Liver (tissue), 3 donors: ENCODE data around the gene GALNTL6.

ENCODE experiments used
- EGR1 ChIP-seq, 2 donors: IDR thresholded peaks; 2 replicates each; pipeline ENCODE4 v1.6.1; 2016 to 2018; ENCODE audit warnings: antibody characterized with exemption in 2 of 2, low read depth in 2 of 2
- GABPA ChIP-seq, 2 donors: IDR thresholded peaks in 1 of 2; conservative IDR thresholded peaks in 1 of 2; 2 replicates each; pipeline ENCODE4 v1.6.1; 2016; ENCODE audit warnings: antibody characterized with exemption in 2 of 2, mild to moderate bottlenecking in 1 of 2, moderate library complexity in 1 of 2
- JUND ChIP-seq, 2 donors: IDR thresholded peaks; 2 replicates each; pipeline ENCODE4 v1.6.1; 2016; ENCODE audit warnings: antibody characterized with exemption in 2 of 2
- RAD21 ChIP-seq, 2 donors: IDR thresholded peaks; 2 replicates each; pipeline ENCODE4 v1.6.1; 2016; ENCODE audit warnings: antibody characterized with exemption in 2 of 2, mild to moderate bottlenecking in 2 of 2
- RXRA ChIP-seq, 2 donors: IDR thresholded peaks; 2 replicates each; pipeline ENCODE4 v1.6.1; 2017 to 2018; ENCODE audit warnings: antibody characterized with exemption in 2 of 2, mild to moderate bottlenecking in 1 of 2
- SP1 ChIP-seq: IDR thresholded peaks from 2 replicates; pipeline ENCODE4 v1.6.1; 2018; ENCODE audit warnings: antibody characterized with exemption, mild to moderate bottlenecking
- TAF1 ChIP-seq: conservative IDR thresholded peaks from 2 replicates; pipeline ENCODE4 v1.6.1; 2016; ENCODE audit warnings: antibody characterized with exemption, mild to moderate bottlenecking
- YY1 ChIP-seq: IDR thresholded peaks from 2 replicates; pipeline ENCODE4 v1.6.1; 2016; ENCODE audit warnings: antibody characterized with exemption, mild to moderate bottlenecking
- TF ChIP-seq, protein P1 (sequence below): IDR thresholded peaks from 2 replicates; pipeline ENCODE4 v1.6.1; 2016; ENCODE audit warnings: antibody characterized with exemption
- TF ChIP-seq, protein P2 (sequence below): fragments of 150-350 bp; IDR thresholded peaks from 2 replicates; pipeline ENCODE4 v1.5.1; 2017; ENCODE audit warnings: improper control_type of control experiment, low read depth, low read length; ENCODE audit not compliant: missing input control
- TF ChIP-seq, protein P3 (sequence below): IDR thresholded peaks from 2 replicates; pipeline ENCODE4 v1.6.1; 2016; ENCODE audit warnings: antibody characterized with exemption, mild to moderate bottlenecking
- TF ChIP-seq, protein P4 (sequence below): IDR thresholded peaks from 2 replicates; pipeline ENCODE4 v1.6.1; 2016; ENCODE audit warnings: antibody characterized with exemption
- TF ChIP-seq, protein P5 (sequence below): IDR thresholded peaks from 2 replicates; pipeline ENCODE4 v1.6.1; 2016; ENCODE audit warnings: antibody characterized with exemption
- donor health status: healthy.
- donor health status: healthy.

DNA sequence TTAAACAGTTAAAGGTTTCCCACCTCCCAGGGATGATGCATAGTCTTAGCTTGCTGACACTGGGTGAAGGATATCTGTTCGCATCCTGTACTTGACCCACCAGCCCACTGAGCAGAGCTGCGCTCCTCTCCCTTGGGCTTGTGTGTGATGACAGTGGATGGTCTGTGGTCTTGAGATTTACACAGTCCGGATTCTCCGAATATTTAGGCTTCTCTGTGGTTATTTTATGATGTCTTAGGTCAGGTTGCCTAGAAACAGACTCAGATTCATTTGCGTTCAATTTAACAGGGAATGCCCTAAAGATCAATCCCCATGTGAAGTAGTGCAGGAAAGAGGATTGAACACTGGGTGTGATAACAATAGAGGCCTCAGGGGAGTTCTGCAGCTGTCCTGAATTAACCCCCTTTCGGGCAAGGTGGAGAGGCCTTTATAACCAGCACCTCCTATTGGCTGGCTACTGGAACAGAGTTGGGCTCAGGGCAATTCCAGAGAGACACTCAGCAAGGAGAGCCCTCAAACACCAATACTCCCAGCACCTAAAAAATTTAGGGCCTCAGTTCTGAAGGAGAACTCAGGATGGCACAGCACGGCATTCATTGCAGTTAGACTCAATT is 702.2 kb downstream of the GALNTL6 start:
- TF ChIP-seq EGR1 (IDR thresholded peaks at IDR 0.05; ENCODE audit: low read depth in 2 of 2) (no peak), GABPA (IDR thresholded peaks at IDR 0.05 in 1 of 2, conservative IDR thresholded peaks at IDR 0.05 in 1 of 2) (no peak), RAD21 (IDR thresholded peaks at IDR 0.05) (no peak), JUND (IDR thresholded peaks at IDR 0.05) (no peak), RXRA (IDR thresholded peaks at IDR 0.05) (no peak), YY1 (no peak), TAF1 (no peak), SP1 (no peak)
- TF ChIP-seq, protein P1, sequence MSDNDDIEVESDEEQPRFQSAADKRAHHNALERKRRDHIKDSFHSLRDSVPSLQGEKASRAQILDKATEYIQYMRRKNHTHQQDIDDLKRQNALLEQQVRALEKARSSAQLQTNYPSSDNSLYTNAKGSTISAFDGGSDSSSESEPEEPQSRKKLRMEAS = no peak
- TF ChIP-seq, protein P2, sequence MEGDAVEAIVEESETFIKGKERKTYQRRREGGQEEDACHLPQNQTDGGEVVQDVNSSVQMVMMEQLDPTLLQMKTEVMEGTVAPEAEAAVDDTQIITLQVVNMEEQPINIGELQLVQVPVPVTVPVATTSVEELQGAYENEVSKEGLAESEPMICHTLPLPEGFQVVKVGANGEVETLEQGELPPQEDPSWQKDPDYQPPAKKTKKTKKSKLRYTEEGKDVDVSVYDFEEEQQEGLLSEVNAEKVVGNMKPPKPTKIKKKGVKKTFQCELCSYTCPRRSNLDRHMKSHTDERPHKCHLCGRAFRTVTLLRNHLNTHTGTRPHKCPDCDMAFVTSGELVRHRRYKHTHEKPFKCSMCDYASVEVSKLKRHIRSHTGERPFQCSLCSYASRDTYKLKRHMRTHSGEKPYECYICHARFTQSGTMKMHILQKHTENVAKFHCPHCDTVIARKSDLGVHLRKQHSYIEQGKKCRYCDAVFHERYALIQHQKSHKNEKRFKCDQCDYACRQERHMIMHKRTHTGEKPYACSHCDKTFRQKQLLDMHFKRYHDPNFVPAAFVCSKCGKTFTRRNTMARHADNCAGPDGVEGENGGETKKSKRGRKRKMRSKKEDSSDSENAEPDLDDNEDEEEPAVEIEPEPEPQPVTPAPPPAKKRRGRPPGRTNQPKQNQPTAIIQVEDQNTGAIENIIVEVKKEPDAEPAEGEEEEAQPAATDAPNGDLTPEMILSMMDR = no peak
- TF ChIP-seq, protein P3, sequence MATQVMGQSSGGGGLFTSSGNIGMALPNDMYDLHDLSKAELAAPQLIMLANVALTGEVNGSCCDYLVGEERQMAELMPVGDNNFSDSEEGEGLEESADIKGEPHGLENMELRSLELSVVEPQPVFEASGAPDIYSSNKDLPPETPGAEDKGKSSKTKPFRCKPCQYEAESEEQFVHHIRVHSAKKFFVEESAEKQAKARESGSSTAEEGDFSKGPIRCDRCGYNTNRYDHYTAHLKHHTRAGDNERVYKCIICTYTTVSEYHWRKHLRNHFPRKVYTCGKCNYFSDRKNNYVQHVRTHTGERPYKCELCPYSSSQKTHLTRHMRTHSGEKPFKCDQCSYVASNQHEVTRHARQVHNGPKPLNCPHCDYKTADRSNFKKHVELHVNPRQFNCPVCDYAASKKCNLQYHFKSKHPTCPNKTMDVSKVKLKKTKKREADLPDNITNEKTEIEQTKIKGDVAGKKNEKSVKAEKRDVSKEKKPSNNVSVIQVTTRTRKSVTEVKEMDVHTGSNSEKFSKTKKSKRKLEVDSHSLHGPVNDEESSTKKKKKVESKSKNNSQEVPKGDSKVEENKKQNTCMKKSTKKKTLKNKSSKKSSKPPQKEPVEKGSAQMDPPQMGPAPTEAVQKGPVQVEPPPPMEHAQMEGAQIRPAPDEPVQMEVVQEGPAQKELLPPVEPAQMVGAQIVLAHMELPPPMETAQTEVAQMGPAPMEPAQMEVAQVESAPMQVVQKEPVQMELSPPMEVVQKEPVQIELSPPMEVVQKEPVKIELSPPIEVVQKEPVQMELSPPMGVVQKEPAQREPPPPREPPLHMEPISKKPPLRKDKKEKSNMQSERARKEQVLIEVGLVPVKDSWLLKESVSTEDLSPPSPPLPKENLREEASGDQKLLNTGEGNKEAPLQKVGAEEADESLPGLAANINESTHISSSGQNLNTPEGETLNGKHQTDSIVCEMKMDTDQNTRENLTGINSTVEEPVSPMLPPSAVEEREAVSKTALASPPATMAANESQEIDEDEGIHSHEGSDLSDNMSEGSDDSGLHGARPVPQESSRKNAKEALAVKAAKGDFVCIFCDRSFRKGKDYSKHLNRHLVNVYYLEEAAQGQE = no peak
- TF ChIP-seq, protein P4, sequence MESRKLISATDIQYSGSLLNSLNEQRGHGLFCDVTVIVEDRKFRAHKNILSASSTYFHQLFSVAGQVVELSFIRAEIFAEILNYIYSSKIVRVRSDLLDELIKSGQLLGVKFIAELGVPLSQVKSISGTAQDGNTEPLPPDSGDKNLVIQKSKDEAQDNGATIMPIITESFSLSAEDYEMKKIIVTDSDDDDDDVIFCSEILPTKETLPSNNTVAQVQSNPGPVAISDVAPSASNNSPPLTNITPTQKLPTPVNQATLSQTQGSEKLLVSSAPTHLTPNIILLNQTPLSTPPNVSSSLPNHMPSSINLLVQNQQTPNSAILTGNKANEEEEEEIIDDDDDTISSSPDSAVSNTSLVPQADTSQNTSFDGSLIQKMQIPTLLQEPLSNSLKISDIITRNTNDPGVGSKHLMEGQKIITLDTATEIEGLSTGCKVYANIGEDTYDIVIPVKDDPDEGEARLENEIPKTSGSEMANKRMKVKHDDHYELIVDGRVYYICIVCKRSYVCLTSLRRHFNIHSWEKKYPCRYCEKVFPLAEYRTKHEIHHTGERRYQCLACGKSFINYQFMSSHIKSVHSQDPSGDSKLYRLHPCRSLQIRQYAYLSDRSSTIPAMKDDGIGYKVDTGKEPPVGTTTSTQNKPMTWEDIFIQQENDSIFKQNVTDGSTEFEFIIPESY = no peak
- TF ChIP-seq, protein P5, sequence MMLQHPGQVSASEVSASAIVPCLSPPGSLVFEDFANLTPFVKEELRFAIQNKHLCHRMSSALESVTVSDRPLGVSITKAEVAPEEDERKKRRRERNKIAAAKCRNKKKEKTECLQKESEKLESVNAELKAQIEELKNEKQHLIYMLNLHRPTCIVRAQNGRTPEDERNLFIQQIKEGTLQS = no peak
